Right lobe of liver (tissue), 6 donors: Measurements from ENCODE around the gene CXCL17. TPM values are rescaled to one million over a fixed set of nuclear protein-coding genes. Genes with fewer than 3 reads are reported as not detected.

Experiments
- ATAC-seq, 4 donors: fragments of 200-7000 bp; cut with Tn5 transposase; one replicate each; pipeline ENCODE4 v1.9.1; 2020; ENCODE audit warnings: mild to moderate bottlenecking in 4 of 4, moderate library complexity in 4 of 4
- DNase-seq, 3 donors: peaks; one replicate each; pipeline ENCODE4 v3.0.0-alpha.2; 2020
- H3K27ac ChIP-seq, 3 donors: fragments of 200-600 bp; one replicate each; pipeline ENCODE4 v1.8.0; 2022
- H3K27me3 ChIP-seq, 2 donors: fragments of 200-600 bp; one replicate each; pipeline ENCODE4 v1.8.0; 2022
- H3K36me3 ChIP-seq, 4 donors: fragments of 200-600 bp; sonication (generic) in 1 of 4; one replicate each; pipeline versions ENCODE4 v1.5.1 to v1.8.0; 2017 to 2022; ENCODE audit warnings: control low read depth in 1 of 4
- H3K4me1 ChIP-seq, 4 donors: fragments of 200-600 bp; sonication (generic) in 1 of 4; one replicate each; pipeline versions ENCODE4 v1.5.1 to v1.8.0; 2017 to 2022; ENCODE audit warnings: control low read depth in 1 of 4
- H3K4me3 ChIP-seq, 3 donors: fragments of 200-600 bp; one replicate each; pipeline ENCODE4 v1.8.0; 2022
- H3K9me3 ChIP-seq, 4 donors: fragments of 200-600 bp; sonication (generic) in 1 of 4; one replicate each; pipeline versions ENCODE4 v1.5.1 to v1.8.0; 2017 to 2022; ENCODE audit warnings: control low read depth in 1 of 4
- POLR2A ChIP-seq: fragments of 450-650 bp; IDR thresholded peaks from one replicate; pipeline ENCODE4 v1.6.1; 2017; ENCODE audit warnings: antibody characterized with exemption, mild to moderate bottlenecking
- WGBS: methylation state at CpG from one replicate; pipeline ENCODE4 v1.1.6; 2018; ENCODE audit warnings: low coverage, low lambda C conversion rate; ENCODE audit not compliant: insufficient coverage; ENCODE audit errors: missing lambda C conversion rate; 5-methylcytosine and 5-hydroxymethylcytosine counted together
- intact Hi-C, 2 donors: fragments of 100-400 bp; cut with DNase I; formaldehyde crosslinking; loops; one replicate each; pipeline versions ENCODE4 v1.11.2 to v1.14.1; 2022
- total RNA-seq, 6 experiments: library from RNA; depleted of rRNA in 2 of 6; stranded (reverse); fragments of >200 nt in 2 of 6; fragmentation: NEBNext Ultra II Directional in 3 of 6; extraction: Animal tissue kit (Norgen Biotek cat#: 25700) in 3 of 6; gene quantifications; one replicate each; pipeline versions ENCODE4 v1.1.0 to v1.2.4, GENCODE V29; 2016 to 2023
- TF ChIP-seq, protein P1 (sequence below), 4 donors: fragments of 200-600 bp in 3 of 4; fragments of 450-650 bp in 1 of 4; IDR thresholded peaks; one replicate each; pipeline versions ENCODE4 v1.5.1 to v1.8.0; 2016 to 2022; ENCODE audit warnings: antibody characterized with exemption in 4 of 4, mild to moderate bottlenecking in 2 of 4
- donor health status: DM: no; HTN: yes; CAD: no.
- donor health status: DM: no; HTN: no; CAD: no.
- donor health status: DM: no; HTN: no; CAD: no.
- donor health status: DM: no; HTN: yes; CAD: no.
- donor health status: DM: no; HTN: yes; CAD: no.

The CXCL17 gene
- total RNA-seq, 6 experiments from 2014 or later, result 0.29 TPM; not detected in 5

DNA sequence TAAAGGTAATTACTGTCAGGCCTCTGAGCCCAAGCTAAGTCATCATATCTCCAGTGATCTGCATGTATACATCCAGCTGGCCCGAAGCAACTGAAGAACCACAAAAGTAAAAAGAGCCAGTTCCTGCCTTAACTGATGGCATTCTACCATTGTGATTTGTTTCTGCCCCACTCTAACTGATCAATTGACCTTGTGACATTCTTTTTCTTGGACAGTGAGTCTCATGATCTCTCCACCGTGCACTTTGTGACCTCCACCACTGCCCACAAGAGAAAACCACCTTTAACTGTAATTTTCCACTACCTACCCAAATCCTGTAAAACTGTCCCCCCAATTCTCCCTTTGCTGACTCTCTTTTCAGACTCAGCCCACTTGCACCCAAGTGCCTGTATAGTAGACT, 17.2 kb upstream of the CXCL17 start:
- no peaks in the 10 kb centered on the region for H3K36me3 ChIP-seq
- no peak overlapping the region for H3K4me3 ChIP-seq
- DNase-seq (no peak), ATAC-seq (no peak)
- no peak overlapping the region for H3K27ac ChIP-seq
- TF ChIP-seq, protein P1, sequence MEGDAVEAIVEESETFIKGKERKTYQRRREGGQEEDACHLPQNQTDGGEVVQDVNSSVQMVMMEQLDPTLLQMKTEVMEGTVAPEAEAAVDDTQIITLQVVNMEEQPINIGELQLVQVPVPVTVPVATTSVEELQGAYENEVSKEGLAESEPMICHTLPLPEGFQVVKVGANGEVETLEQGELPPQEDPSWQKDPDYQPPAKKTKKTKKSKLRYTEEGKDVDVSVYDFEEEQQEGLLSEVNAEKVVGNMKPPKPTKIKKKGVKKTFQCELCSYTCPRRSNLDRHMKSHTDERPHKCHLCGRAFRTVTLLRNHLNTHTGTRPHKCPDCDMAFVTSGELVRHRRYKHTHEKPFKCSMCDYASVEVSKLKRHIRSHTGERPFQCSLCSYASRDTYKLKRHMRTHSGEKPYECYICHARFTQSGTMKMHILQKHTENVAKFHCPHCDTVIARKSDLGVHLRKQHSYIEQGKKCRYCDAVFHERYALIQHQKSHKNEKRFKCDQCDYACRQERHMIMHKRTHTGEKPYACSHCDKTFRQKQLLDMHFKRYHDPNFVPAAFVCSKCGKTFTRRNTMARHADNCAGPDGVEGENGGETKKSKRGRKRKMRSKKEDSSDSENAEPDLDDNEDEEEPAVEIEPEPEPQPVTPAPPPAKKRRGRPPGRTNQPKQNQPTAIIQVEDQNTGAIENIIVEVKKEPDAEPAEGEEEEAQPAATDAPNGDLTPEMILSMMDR (IDR thresholded peaks at IDR 0.05), result no peak
- TF ChIP-seq POLR2A, result no peak
- H3K27me3 ChIP-seq, result no peaks in the 10 kb centered on the region
- H3K4me1 ChIP-seq, result no peaks in the 10 kb centered on the region
- intact Hi-C loops, result no loop called here
- WGBS, result 38% methylated on average over 1 of the region's 2 CpGs
- no peaks in the 10 kb centered on the region for H3K9me3 ChIP-seq

DNA sequence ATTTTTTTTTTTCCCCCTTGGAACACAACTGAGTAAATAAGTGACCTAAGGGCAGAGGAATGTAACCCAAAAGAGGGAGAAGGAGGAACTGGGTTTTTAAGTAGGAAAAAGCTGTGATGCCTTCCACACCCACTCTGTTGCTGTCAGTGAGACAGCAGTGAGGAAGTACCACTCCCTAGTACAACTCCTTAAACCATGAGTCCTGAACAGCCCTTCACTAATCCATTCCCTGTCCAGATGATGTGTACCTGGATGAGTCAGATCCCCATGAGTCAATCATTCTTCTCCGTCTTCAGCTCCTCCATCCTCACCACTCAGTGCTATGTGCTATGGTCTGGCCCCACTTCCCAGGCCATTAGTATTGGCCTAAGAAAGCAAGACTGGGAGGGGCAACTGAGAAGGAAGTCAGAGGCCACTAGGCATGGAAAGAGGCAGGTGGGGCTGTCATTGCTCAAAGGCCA, 12.9 kb upstream of the CXCL17 start:
- Histone ChIP-seq H3K9me3 (no peaks in the 10 kb centered on the region), H3K27ac (no peak overlapping the region), H3K27me3 (no peaks in the 10 kb centered on the region), H3K36me3 (no peaks in the 10 kb centered on the region), H3K4me1 (peaks cover 0 to 3% (median 2%) of the 10 kb centered on the region in 4 donors), H3K4me3 (no peak overlapping the region)
- 80% methylated on average over 1 of the region's 1 CpG for WGBS
- TF ChIP-seq POLR2A, result no peak
- TF ChIP-seq, protein P1 (IDR thresholded peaks at IDR 0.05), result no peak
- DNase-seq, result no peak
- ATAC-seq, result peak in 1 of 4 donors; percentile 44
- intact Hi-C loops, result no loop called here

DNA sequence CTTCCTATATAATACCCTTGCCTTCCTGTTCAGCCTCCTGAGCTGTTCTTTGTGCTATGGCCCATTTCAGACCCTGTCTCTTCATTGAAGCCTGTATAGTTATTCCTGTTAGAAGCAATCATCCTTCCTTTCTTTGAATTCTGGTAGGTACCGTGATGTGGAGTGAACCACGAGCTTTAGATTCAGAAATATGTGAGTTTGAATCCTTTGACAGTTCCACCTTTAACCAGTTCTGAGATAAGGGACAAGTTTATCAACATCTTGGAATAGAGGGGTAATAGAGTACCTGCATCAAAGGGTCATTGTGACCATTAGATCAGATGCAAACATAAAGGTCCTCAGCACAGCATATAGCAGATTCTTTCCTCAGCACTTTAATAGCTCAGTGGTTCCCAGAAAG, 12.3 kb upstream of the CXCL17 start:
- intact Hi-C loops, result no loop called here
- no peak for TF ChIP-seq POLR2A
- TF ChIP-seq, protein P1 (IDR thresholded peaks at IDR 0.05), result no peak
- no peak overlapping the region for H3K27ac ChIP-seq

DNA sequence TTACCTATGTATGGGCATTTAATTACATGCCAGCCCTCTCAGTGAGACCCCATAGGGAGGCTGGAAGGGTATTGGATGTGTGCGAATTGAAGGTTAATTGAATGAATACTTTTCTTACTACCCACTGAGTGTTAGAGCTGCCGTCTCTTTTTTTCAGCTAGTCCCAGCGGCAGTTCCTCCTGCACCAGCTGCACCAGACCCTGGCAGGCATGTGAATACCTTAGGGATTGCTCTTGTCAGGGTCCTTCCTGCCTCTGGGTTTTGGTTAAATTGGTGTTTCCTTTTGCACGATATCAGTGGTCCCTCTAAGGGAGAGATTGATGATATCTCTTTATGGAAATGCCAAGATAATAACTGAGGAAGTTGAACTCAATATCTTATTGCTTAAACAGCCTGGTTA, 9.8 kb upstream of the CXCL17 start:
- TF ChIP-seq, protein P1 (IDR thresholded peaks at IDR 0.05), result no peak
- TF ChIP-seq POLR2A, result no peak
- Histone ChIP-seq H3K27ac (no peak overlapping the region), H3K36me3 (no peaks in the 10 kb centered on the region), H3K27me3 (no peaks in the 10 kb centered on the region), H3K4me3 (no peak overlapping the region), H3K4me1 (peaks cover 2 to 13% (median 8%) of the 10 kb centered on the region in 4 donors), H3K9me3 (no peaks in the 10 kb centered on the region)
- no peak for ATAC-seq
- DNase-seq, result no peak
- 30% methylated on average over 4 of the region's 4 CpGs for WGBS
- intact Hi-C loops, result loop anchor here (5.0 kb wide), 2 partner anchors 70 to 75 kb away; partner anchors contain the start of gene CEACAM1 (in 1 of the 2)

More for the DNA sequence above, 12.3 kb upstream of the CXCL17 start:
- Histone ChIP-seq H3K36me3 (no peaks in the 10 kb centered on the region), H3K4me3 (no peak overlapping the region), H3K27me3 (no peaks in the 10 kb centered on the region), H3K9me3 (no peaks in the 10 kb centered on the region), H3K4me1 (peaks cover under 1 to 7% (median 4%) of the 10 kb centered on the region in 4 donors)
- 78% methylated on average over 2 of the region's 2 CpGs for WGBS
- no peak for DNase-seq
- ATAC-seq, result no peak
